SU-DHL-6 (cell line): ENCODE measurements around the gene OSM.

Experiments
- H2AFZ ChIP-seq: fragments of 200-600 bp; sonication (generic); 2 replicates; pipeline ENCODE4 v1.6.1; 2014; ENCODE audit warnings: low read depth, mild to moderate bottlenecking, moderate library complexity, mixed read lengths, antibody characterized with exemption, low read length; ENCODE audit not compliant: severe bottlenecking
- H3F3A ChIP-seq: fragments of 200-600 bp; shearing (Covaris generic); 2 replicates; pipeline ENCODE4 v1.6.0; 2016; ENCODE audit warnings: antibody characterized with exemption, mild to moderate bottlenecking; ENCODE audit not compliant: insufficient read depth
- H3K27ac ChIP-seq: fragments of 200-600 bp; sonication (generic); 2 replicates; pipeline ENCODE4 v1.5.1; 2016; ENCODE audit warnings: low read depth, mild to moderate bottlenecking, low read length, moderate library complexity, mixed read lengths
- H3K27me3 ChIP-seq: fragments of 200-600 bp; sonication (generic), shearing (Covaris generic); 2 replicates; pipeline ENCODE4 v1.6.0; 2014; ENCODE audit warnings: mild to moderate bottlenecking, low read length
- H3K36me3 ChIP-seq: fragments of 200-600 bp; sonication (generic); 2 replicates; pipeline ENCODE4 v1.6.1; 2014; ENCODE audit warnings: mild to moderate bottlenecking, low read length, mixed read lengths
- H3K4me2 ChIP-seq: fragments of 300-600, 200-600 bp; shearing (Covaris generic), sonication (generic); 2 replicates; pipeline ENCODE4 v1.6.0; 2014; ENCODE audit warnings: low read length, low read depth, mild to moderate bottlenecking; ENCODE audit not compliant: poor library complexity, severe bottlenecking
- H3K4me3 ChIP-seq: fragments of 200-600 bp; sonication (generic); 2 replicates; pipeline ENCODE4 v1.5.1; 2014; ENCODE audit warnings: antibody characterized with exemption, low read length, mild to moderate bottlenecking, mixed read lengths; ENCODE audit not compliant: insufficient read depth, poor library complexity, severe bottlenecking
- H3K79me2 ChIP-seq: fragments of 200-600 bp; sonication (generic); 2 replicates; pipeline ENCODE4 v1.6.1; 2014; ENCODE audit warnings: mild to moderate bottlenecking, low read length, moderate library complexity; ENCODE audit not compliant: insufficient read depth
- H3K9ac ChIP-seq: fragments of 200-600 bp; sonication (generic); 2 replicates; pipeline ENCODE4 v1.7.0; 2014; ENCODE audit warnings: mild to moderate bottlenecking, low read length
- H3K9me2 ChIP-seq: fragments of 200-600 bp; sonication (generic); replicated peaks from 2 replicates; pipeline ENCODE4 v1.6.1; 2014; ENCODE audit warnings: low read length; ENCODE audit not compliant: insufficient read depth
- H3K9me3 ChIP-seq: fragments of 200-600 bp; sonication (generic); 2 replicates; pipeline ENCODE4 v1.6.1; 2014; ENCODE audit warnings: low read length, mixed read lengths; ENCODE audit not compliant: insufficient read depth
- H4K20me1 ChIP-seq: fragments of 200-600 bp; sonication (generic); 2 replicates; pipeline ENCODE4 v1.6.1; 2014; ENCODE audit warnings: low read depth, mild to moderate bottlenecking, antibody characterized with exemption, low read length, moderate library complexity, mixed read lengths
- EZH2phosphoT487 ChIP-seq: fragments of 200-600 bp; sonication (generic), shearing (Covaris generic); conservative IDR thresholded peaks from 2 replicates; pipeline ENCODE4 v1.6.1; 2018; ENCODE audit warnings: mild to moderate bottlenecking, antibody characterized with exemption, low read length, moderate library complexity, mixed read lengths
- TF ChIP-seq, protein P1 (sequence below): fragments of 200-600 bp; sonication (generic); IDR thresholded peaks from one replicate; pipeline ENCODE4 v1.5.1; 2017; ENCODE audit warnings: antibody characterized with exemption, mild to moderate bottlenecking, low read length, moderate library complexity; ENCODE audit not compliant: insufficient read depth, poor library complexity, severe bottlenecking

The OSM gene

DNA sequence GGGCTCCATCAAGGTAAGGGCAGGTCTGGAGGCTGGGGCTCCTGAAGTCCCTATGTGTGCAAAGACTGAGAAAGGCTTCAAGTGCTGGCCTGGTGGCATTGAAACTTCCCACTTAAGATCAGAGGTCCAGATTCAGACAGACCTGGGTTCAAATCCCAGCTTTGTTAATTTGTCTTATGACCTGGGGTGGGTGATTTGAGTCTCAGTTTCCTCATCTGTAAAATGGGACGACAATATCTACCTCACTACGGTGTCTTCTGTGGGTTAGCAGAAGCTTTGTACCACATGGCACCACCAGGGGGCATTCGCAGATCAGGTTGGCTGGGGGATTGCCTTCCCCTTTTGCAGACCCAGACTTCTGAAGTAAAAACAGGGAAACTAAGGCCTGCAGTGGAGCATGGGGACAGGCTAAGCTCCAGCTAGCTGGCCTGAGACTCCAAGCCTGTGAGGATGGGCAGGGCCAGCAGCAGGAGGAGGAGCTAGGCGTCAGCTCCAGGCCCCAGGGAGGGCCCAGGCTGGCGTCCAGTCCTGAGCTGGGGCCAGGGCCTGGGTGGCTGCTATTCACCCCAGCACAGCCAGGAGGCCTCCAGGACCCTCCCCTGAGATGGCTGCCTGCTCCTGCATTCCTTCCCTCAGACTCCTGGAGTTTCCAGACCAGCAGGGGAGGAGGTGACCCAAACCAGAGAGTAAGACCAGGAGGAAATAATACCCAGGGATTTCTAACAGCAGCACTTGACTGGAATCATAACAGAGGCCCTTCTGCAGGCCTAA, 21.2 kb upstream of the OSM start:
- no peak overlapping the region for H2AFZ ChIP-seq
- no peaks in the 10 kb centered on the region for H3K79me2 ChIP-seq
- H3K27ac ChIP-seq, result no peak overlapping the region
- no peaks in the 10 kb centered on the region for H3K36me3 ChIP-seq
- no peaks in the 10 kb centered on the region for H4K20me1 ChIP-seq
- H3K27me3 ChIP-seq, result no peaks in the 10 kb centered on the region
- H3K4me2 ChIP-seq, result no peak overlapping the region
- no peak overlapping the region for H3K9ac ChIP-seq
- no peak overlapping the region for H3K4me3 ChIP-seq
- no peaks in the 10 kb centered on the region for H3K9me2 ChIP-seq
- H3K9me3 ChIP-seq, result no peaks in the 10 kb centered on the region
- TF ChIP-seq EZH2phosphoT487, result no peak
- TF ChIP-seq, protein P1, sequence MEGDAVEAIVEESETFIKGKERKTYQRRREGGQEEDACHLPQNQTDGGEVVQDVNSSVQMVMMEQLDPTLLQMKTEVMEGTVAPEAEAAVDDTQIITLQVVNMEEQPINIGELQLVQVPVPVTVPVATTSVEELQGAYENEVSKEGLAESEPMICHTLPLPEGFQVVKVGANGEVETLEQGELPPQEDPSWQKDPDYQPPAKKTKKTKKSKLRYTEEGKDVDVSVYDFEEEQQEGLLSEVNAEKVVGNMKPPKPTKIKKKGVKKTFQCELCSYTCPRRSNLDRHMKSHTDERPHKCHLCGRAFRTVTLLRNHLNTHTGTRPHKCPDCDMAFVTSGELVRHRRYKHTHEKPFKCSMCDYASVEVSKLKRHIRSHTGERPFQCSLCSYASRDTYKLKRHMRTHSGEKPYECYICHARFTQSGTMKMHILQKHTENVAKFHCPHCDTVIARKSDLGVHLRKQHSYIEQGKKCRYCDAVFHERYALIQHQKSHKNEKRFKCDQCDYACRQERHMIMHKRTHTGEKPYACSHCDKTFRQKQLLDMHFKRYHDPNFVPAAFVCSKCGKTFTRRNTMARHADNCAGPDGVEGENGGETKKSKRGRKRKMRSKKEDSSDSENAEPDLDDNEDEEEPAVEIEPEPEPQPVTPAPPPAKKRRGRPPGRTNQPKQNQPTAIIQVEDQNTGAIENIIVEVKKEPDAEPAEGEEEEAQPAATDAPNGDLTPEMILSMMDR, result peak; percentile 88
- peaks cover 5% of the 10 kb centered on the region; the same call in 1 of the 2 replicates for H3F3A ChIP-seq

- Histone ChIP-seq H3K27me3 (no peaks in the 10 kb centered on the region), H3K4me2 (no peak overlapping the region), H3K4me3 (no peak overlapping the region), H3K36me3 (no peaks in the 10 kb centered on the region), H3K9me3 (no peaks in the 10 kb centered on the region), H3K79me2 (no peaks in the 10 kb centered on the region), H2AFZ (no peak overlapping the region), H4K20me1 (no peaks in the 10 kb centered on the region), H3K9me2 (no peaks in the 10 kb centered on the region), H3K9ac (no peak overlapping the region), H3K27ac (no peak overlapping the region), H3F3A (peaks cover 5% of the 10 kb centered on the region; the same call in 1 of the 2 replicates)
- TF ChIP-seq EZH2phosphoT487, result no peak
- TF ChIP-seq, protein P1, result peak; percentile 75
These were observed 20.4 kb upstream of the OSM start for GRCh38 chr22:30286813-30287647.

GRCh38 chr22:30286331-30286730, 19.7 kb upstream of the OSM start:
- no peaks in the 10 kb centered on the region for H3K79me2 ChIP-seq
- H3K9ac ChIP-seq, result no peak overlapping the region
- no peak overlapping the region for H2AFZ ChIP-seq
- H3K9me2 ChIP-seq, result no peaks in the 10 kb centered on the region
- H3K36me3 ChIP-seq, result no peaks in the 10 kb centered on the region
- no peak for TF ChIP-seq EZH2phosphoT487
- TF ChIP-seq, protein P1, result no peak
- H3K27ac ChIP-seq, result no peak overlapping the region
- no peak overlapping the region for H3K4me3 ChIP-seq
- H4K20me1 ChIP-seq, result no peaks in the 10 kb centered on the region
- H3F3A ChIP-seq, result peaks cover 5% of the 10 kb centered on the region; the same call in 1 of the 2 replicates
- no peak overlapping the region for H3K4me2 ChIP-seq
- H3K9me3 ChIP-seq, result no peaks in the 10 kb centered on the region
- no peaks in the 10 kb centered on the region for H3K27me3 ChIP-seq
